IMR-90 (cell line): ENCODE results near the gene AKR1D1. TPM values are rescaled to one million over a fixed set of nuclear protein-coding genes. Genes with fewer than 3 reads are reported as not detected.

ENCODE experiments used
- ATAC-seq: fragments of 200-7000 bp; cut with Tn5 transposase; 2 replicates; pipeline ENCODE4 v1.9.1; 2020; ENCODE audit warnings: low read depth, mild to moderate bottlenecking, moderate library complexity
- BruUV-seq: library from RNA; stranded (reverse); fragments of 400-500 nt; replicated peaks from 2 replicates; lab custom pipeline; 2021; lab: Mats Ljungman, UMichigan
- CTCF ChIA-PET: fragments of 300-600 bp; formaldehyde crosslinking; extraction: SDS; loops from one replicate; lab custom pipeline; 2021; ENCODE audit warnings: antibody characterized with exemption; lab: Yijun Ruan, JAX
- POLR2A ChIA-PET: fragments of 300-600 bp; sonication (Branson Sonifier 250); formaldehyde crosslinking; loops from one replicate; lab custom pipeline; 2022; ENCODE audit warnings: antibody characterized with exemption; ENCODE audit not compliant: unreplicated experiment; lab: Charles Lee
- DNase-seq: peaks from one replicate; pipeline ENCODE4 v3.0.0; 2013
- H2AFZ ChIP-seq: replicated peaks from 2 replicates; pipeline ENCODE3; 2013; ENCODE audit warnings: low read length, mild to moderate bottlenecking; ENCODE audit not compliant: poor library complexity
- H2AK5ac ChIP-seq: 2 replicates; pipeline ENCODE4 v1.6.1; 2013; ENCODE audit warnings: low read depth, low read length, inconsistent platforms
- H2AK9ac ChIP-seq: replicated peaks from 2 replicates; pipeline ENCODE3; 2013; ENCODE audit warnings: mild to moderate bottlenecking, low read depth, low read length, moderate library complexity; ENCODE audit not compliant: poor library complexity
- H2BK120ac ChIP-seq: 2 replicates; pipeline ENCODE4 v1.6.1; 2013; ENCODE audit warnings: low read depth, low read length, inconsistent platforms
- H2BK15ac ChIP-seq: 3 replicates; pipeline ENCODE4 v1.6.1; 2013; ENCODE audit warnings: low read depth, low read length, inconsistent platforms
- H2BK20ac ChIP-seq: 2 replicates; pipeline ENCODE4 v1.6.1; 2013; ENCODE audit warnings: low read depth, mild to moderate bottlenecking, inconsistent platforms, low read length, moderate library complexity
- H2BK5ac ChIP-seq: 2 replicates; pipeline ENCODE4 v1.6.1; 2013; ENCODE audit warnings: mild to moderate bottlenecking, low read depth, low read length, inconsistent platforms; ENCODE audit not compliant: poor library complexity, severe bottlenecking
- H3K14ac ChIP-seq: replicated peaks from 2 replicates; pipeline ENCODE4 v1.6.1; 2013; ENCODE audit warnings: low read depth, low read length, inconsistent platforms
- H3K18ac ChIP-seq: 2 replicates; pipeline ENCODE4 v1.6.1; 2013; ENCODE audit warnings: low read depth, low read length, control low read depth
- H3K23ac ChIP-seq: 2 replicates; pipeline ENCODE4 v1.6.1; 2013; ENCODE audit warnings: low read depth, low read length, inconsistent platforms
- H3K27ac ChIP-seq: 2 replicates; pipeline ENCODE4 v1.5.1; 2013; ENCODE audit warnings: mild to moderate bottlenecking, control low read depth, low read length; ENCODE audit not compliant: insufficient read depth
- H3K27me3 ChIP-seq: 2 replicates; pipeline ENCODE4 v1.6.1; 2013; ENCODE audit warnings: low read length; ENCODE audit not compliant: control insufficient read depth, insufficient read depth
- H3K36me3 ChIP-seq: 2 replicates; pipeline ENCODE4 v1.6.1; 2013; ENCODE audit warnings: low read length, mixed read lengths; ENCODE audit not compliant: control insufficient read depth, insufficient read depth
- H3K4ac ChIP-seq: 2 replicates; pipeline ENCODE4 v1.6.1; 2013; ENCODE audit warnings: low read depth, low read length, inconsistent platforms
- H3K4me1 ChIP-seq: 2 replicates; pipeline ENCODE4 v1.6.1; 2013; ENCODE audit warnings: low read length, mixed read lengths; ENCODE audit not compliant: control insufficient read depth, insufficient read depth
- H3K4me2 ChIP-seq: 2 replicates; pipeline ENCODE4 v1.6.1; 2013; ENCODE audit warnings: low read depth, mild to moderate bottlenecking, control low read depth, low read length, moderate library complexity
- H3K4me3 ChIP-seq: 2 replicates; pipeline ENCODE4 v1.5.1; 2013; ENCODE audit warnings: low read depth, mild to moderate bottlenecking, control low read depth, low read length, moderate library complexity; ENCODE audit not compliant: insufficient read depth
- H3K56ac ChIP-seq: 2 replicates; pipeline ENCODE4 v1.6.1; 2013; ENCODE audit warnings: low read length, inconsistent platforms; ENCODE audit not compliant: insufficient read depth; ENCODE audit errors: extremely low read depth
- H3K79me1 ChIP-seq, 2 experiments: 2 replicates each; pipeline ENCODE4 v1.6.1; 2013; ENCODE audit warnings: low read length in 2 of 2, inconsistent platforms in 1 of 2, low read depth in 1 of 2
- H3K9ac ChIP-seq: 2 replicates; pipeline ENCODE4 v1.6.1; 2013; ENCODE audit warnings: low read depth, low read length, control low read depth
- H3K9me1 ChIP-seq: 2 replicates; pipeline ENCODE4 v1.6.1; 2013; ENCODE audit warnings: low read length, inconsistent platforms; ENCODE audit not compliant: insufficient read depth
- H3K9me3 ChIP-seq: 2 replicates; pipeline ENCODE4 v1.6.1; 2013; ENCODE audit warnings: low read length; ENCODE audit not compliant: control insufficient read depth, insufficient read depth
- H4K20me1 ChIP-seq: 2 replicates; pipeline ENCODE4 v1.6.1; 2013; ENCODE audit warnings: low read length, inconsistent platforms; ENCODE audit not compliant: insufficient read depth
- H4K5ac ChIP-seq: 2 replicates; pipeline ENCODE4 v1.6.1; 2013; ENCODE audit warnings: mild to moderate bottlenecking, low read depth, low read length, control low read depth
- H4K8ac ChIP-seq, 2 experiments: 2 replicates each; pipeline ENCODE4 v1.6.1; 2013; ENCODE audit warnings: low read depth in 2 of 2, low read length in 2 of 2, control low read depth in 1 of 2, inconsistent platforms in 1 of 2
- H4K91ac ChIP-seq: 2 replicates; pipeline ENCODE4 v1.6.1; 2013; ENCODE audit warnings: low read depth, low read length, inconsistent platforms; ENCODE audit not compliant: insufficient read depth
- BHLHE40 ChIP-seq: fragments of 150-350 bp; IDR thresholded peaks from 2 replicates; pipeline ENCODE4 v1.6.1; 2016; ENCODE audit warnings: mild to moderate bottlenecking, low read depth, low read length
- CEBPB ChIP-seq: IDR thresholded peaks from 2 replicates; pipeline ENCODE4 v1.6.1; 2012; ENCODE audit warnings: low read depth, low read length, improper control_type of control experiment
- FOS ChIP-seq: fragments of 150-350 bp; IDR thresholded peaks from 2 replicates; pipeline ENCODE4 v1.6.1; 2016; ENCODE audit warnings: low read depth, low read length
- MAFK ChIP-seq: IDR thresholded peaks from 2 replicates; pipeline ENCODE4 v1.6.1; 2012; ENCODE audit warnings: low read depth, low read length, improper control_type of control experiment
- MAZ ChIP-seq: IDR thresholded peaks from 2 replicates; pipeline ENCODE4 v1.6.1; 2012; ENCODE audit warnings: low read depth, mild to moderate bottlenecking, low read length, improper control_type of control experiment, moderate library complexity, borderline replicate concordance
- MXI1 ChIP-seq: IDR thresholded peaks from 2 replicates; pipeline ENCODE4 v1.6.1; 2012; ENCODE audit warnings: low read depth, mild to moderate bottlenecking, low read length, moderate library complexity, borderline replicate concordance
- NFE2L2 ChIP-seq: fragments of 150-350 bp; IDR thresholded peaks from 2 replicates; pipeline ENCODE4 v1.6.1; 2016; ENCODE audit warnings: low read depth, mild to moderate bottlenecking, low read length
- POLR2A ChIP-seq: IDR thresholded peaks from 2 replicates; pipeline ENCODE4 v1.6.1; 2012; ENCODE audit warnings: mild to moderate bottlenecking, low read depth, low read length
- RAD21 ChIP-seq: IDR thresholded peaks from 2 replicates; pipeline ENCODE4 v1.6.1; 2012; ENCODE audit warnings: low read length, improper control_type of control experiment
- RCOR1 ChIP-seq: IDR thresholded peaks from 2 replicates; pipeline ENCODE4 v1.6.1; 2012; ENCODE audit warnings: mild to moderate bottlenecking, low read length, improper control_type of control experiment; ENCODE audit not compliant: insufficient replicate concordance
- RFX5 ChIP-seq: IDR thresholded peaks from 2 replicates; pipeline ENCODE4 v1.8.0; 2012; ENCODE audit warnings: low read depth, mild to moderate bottlenecking, low read length, moderate library complexity
- WGBS, 2 experiments: methylation state at CpG; one replicate each; pipeline versions ENCODE4 v1.1.5 to v1.1.7; 2013; ENCODE audit warnings: missing lambda C conversion rate in 2 of 2; ENCODE audit not compliant: insufficient read length in 1 of 2; ENCODE audit errors: extremely low coverage in 2 of 2; 5-methylcytosine and 5-hydroxymethylcytosine counted together
- dilution Hi-C: fragments of 300-500 bp; cut with HindIII; formaldehyde crosslinking; loops from one replicate; pipeline ENCODE4 v1.14.3; 2018; ENCODE audit warnings: low sequenced_read_pairs; ENCODE audit not compliant: unreplicated experiment
- in situ Hi-C: fragments of 300-500 bp; cut with MboI; formaldehyde crosslinking; loops from 3 replicates; pipeline ENCODE4 v1.14.3; 2019; ENCODE audit warnings: low sequenced_read_pairs, inconsistent platforms, mixed read lengths
- intact Hi-C: fragments of 100-400 bp; cut with micrococcal nuclease; formaldehyde crosslinking; loops from 2 replicates; pipeline ENCODE4 v1.10.0; 2022
- polyA plus RNA-seq, 3 experiments: library from polyadenylated mRNA; depleted of rRNA; stranded (reverse); fragments of >200 nt; gene quantifications; 2 replicates each; pipeline ENCODE4 v1.2.3, GENCODE V29; 2012; ENCODE audit warnings: low replicate concordance in 1 of 3
- total RNA-seq: library from RNA; depleted of rRNA; stranded (reverse); fragments of >200 nt; gene quantifications from 2 replicates; pipeline ENCODE4 v1.2.3, GENCODE V29; 2012
- TF ChIP-seq, protein P1 (sequence below): conservative IDR thresholded peaks from 2 replicates; pipeline ENCODE4 v1.5.1; 2012; ENCODE audit warnings: mild to moderate bottlenecking, low read depth, low read length, improper control_type of control experiment
- TF ChIP-seq, protein P2 (sequence below): fragments of 150-350 bp; IDR thresholded peaks from 2 replicates; pipeline ENCODE4 v1.6.1; 2017; ENCODE audit warnings: mild to moderate bottlenecking, antibody characterized with exemption, low read length, low read depth

AKR1D1 gene
- total and polyA plus RNA-seq, 2 of the 4 experiments (the other 2 are of a cell fraction): not detected

DNA sequence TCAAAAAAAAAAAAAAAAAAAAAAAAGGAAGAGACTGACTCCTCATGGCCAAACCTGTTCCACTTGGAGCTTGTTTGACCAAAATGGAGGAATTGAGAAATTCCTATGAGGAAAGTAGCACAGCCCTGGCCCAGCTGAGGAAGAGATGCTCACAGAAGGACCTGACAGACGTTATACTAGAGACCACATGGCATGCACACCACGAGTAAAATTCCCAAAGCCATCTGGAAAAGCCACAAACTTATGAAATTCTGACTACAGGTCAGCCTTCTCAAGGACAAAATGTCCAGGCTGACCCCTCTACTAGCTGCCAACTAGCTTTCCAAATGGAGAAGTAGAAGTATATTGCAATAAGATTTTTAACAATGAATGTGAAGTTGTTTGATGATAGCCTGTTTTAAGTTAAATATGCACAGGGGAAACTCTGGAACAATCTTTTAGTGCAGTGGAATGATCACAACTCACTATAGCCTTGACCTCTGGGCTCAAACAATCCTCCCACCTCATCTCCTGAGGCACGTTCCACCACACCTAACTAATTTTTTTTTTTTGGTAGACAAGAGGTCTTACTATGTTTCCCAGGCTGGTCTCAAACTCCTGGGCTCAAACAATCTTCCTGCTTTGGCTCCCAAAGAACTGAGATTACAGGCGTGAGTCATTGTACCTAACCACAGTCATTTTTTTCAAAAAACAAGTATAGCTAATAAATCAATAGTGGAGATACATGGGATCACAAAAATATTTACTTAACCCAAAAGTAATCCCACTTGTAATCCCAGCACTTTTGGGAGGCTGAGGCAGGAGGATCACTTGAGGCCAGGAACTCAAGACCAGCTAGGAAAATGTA is 75.7 kb downstream of the AKR1D1 start:
- in situ Hi-C loops (no loop called here), dilution Hi-C loops (no loop called here), intact Hi-C loops (no loop called here)
- Histone ChIP-seq H3K9me1 (no peaks in the 10 kb centered on the region), H2BK20ac (no peak overlapping the region), H3K4ac (no peak overlapping the region), H3K23ac (no peak overlapping the region), H2AK9ac (no peak overlapping the region), H4K5ac (no peak overlapping the region), H3K4me1 (no peaks in the 10 kb centered on the region), H3K9ac (no peak overlapping the region), H2AK5ac (no peak overlapping the region), H3K4me2 (no peak overlapping the region), H3K79me1 (no peaks in the 10 kb centered on the region), H2BK5ac (no peak overlapping the region), H3K56ac (no peak overlapping the region), H3K36me3 (no peaks in the 10 kb centered on the region), H2BK15ac (no peak overlapping the region), H3K14ac (no peak overlapping the region), H3K4me3 (no peak overlapping the region), H4K91ac (no peak overlapping the region), H3K27ac (no peak overlapping the region), H3K9me3 (peaks cover 4% of the 10 kb centered on the region; the same call in 1 of the 2 replicates), H2AFZ (no peak overlapping the region), H3K27me3 (no peaks in the 10 kb centered on the region), H4K20me1 (no peaks in the 10 kb centered on the region), H4K8ac (no peak overlapping the region), H3K18ac (no peak overlapping the region), H2BK120ac (no peak overlapping the region)
- CTCF ChIA-PET: no interaction called here
- BruUV-seq: no TSS peak
- ATAC-seq (no peak), DNase-seq (no peak)
- POLR2A ChIA-PET: no interaction called here
- TF ChIP-seq FOS (no peak), BHLHE40 (no peak), POLR2A (no peak), RAD21 (no peak), MAFK (no peak), MAZ (no peak), CEBPB (no peak), RCOR1 (no peak), MXI1 (no peak), RFX5 (no peak), NFE2L2 (no peak)
- TF ChIP-seq, protein P1, sequence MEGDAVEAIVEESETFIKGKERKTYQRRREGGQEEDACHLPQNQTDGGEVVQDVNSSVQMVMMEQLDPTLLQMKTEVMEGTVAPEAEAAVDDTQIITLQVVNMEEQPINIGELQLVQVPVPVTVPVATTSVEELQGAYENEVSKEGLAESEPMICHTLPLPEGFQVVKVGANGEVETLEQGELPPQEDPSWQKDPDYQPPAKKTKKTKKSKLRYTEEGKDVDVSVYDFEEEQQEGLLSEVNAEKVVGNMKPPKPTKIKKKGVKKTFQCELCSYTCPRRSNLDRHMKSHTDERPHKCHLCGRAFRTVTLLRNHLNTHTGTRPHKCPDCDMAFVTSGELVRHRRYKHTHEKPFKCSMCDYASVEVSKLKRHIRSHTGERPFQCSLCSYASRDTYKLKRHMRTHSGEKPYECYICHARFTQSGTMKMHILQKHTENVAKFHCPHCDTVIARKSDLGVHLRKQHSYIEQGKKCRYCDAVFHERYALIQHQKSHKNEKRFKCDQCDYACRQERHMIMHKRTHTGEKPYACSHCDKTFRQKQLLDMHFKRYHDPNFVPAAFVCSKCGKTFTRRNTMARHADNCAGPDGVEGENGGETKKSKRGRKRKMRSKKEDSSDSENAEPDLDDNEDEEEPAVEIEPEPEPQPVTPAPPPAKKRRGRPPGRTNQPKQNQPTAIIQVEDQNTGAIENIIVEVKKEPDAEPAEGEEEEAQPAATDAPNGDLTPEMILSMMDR: no peak
- TF ChIP-seq, protein P2, sequence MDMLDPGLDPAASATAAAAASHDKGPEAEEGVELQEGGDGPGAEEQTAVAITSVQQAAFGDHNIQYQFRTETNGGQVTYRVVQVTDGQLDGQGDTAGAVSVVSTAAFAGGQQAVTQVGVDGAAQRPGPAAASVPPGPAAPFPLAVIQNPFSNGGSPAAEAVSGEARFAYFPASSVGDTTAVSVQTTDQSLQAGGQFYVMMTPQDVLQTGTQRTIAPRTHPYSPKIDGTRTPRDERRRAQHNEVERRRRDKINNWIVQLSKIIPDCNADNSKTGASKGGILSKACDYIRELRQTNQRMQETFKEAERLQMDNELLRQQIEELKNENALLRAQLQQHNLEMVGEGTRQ: no peak
- WGBS, 2 experiments: no CpG with 5 or more reads among the region's 4 CpGs
